ENCODE data around the gene ASPG. TPM values are rescaled to one million over a fixed set of nuclear protein-coding genes. Genes with fewer than 3 reads are reported as not detected.

ASPG gene
- total RNA-seq, 3 donors from 2014 or later (not counting 1 experiment from before 2014, with no cell fraction given), result not detected

DNA sequence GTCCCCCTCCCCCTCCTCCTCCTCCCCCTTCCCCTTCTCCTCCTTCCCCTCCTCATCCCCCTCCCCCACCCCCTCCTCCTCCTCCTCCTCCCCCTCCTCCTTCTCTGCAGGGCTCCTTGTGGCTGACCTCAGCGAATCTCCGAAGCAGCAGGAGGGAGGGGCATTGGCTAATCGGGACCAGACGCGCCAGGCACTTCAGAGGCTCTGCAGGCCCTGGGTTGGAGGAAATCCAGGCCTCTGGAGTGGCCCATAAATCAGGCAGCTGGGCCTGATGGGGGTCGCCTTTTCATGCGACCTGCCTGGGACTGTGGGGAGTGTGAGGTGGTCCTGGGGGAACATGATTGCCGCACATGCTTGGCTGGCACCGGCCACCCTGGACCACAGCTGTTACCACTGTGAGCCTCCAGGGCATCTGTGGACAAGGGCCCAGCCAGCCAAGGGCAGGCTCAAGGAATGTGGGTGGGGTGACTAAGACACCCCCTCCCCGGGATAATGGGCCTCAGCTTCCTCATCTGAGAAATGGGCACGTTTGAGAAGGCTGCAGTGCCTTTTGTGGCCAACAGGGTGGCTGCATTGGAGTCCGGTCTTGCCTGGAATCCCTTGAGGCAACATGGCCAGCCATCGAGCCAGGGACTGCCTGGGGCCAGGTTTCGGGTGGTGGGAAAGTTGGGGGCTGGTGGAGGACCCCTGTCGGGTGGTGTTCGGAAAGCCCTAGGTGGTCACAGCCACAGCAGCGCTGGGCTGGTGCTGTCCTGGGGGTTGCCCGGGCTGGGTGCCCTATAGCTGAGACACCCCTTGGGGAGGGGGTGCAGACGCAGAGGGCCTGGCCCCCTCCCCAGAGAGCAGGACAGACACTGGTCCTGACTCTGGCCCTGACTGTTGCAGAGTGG, 64.9 kb downstream of the ASPG start:
- Mint-ChIP-seq H3K9me3 (no peaks in the 10 kb centered on the region), H3K4me1 (no peaks in the 10 kb centered on the region), H3K27ac (no peak overlapping the region), H3K4me3 (no peak overlapping the region), H3K36me3 (no peaks in the 10 kb centered on the region), H3K27me3 (ENCODE audit: low read depth in 2 of 2) (no peaks in the 10 kb centered on the region)
- no peak for DNase-seq
- Histone ChIP-seq H3K27ac (ENCODE audit: low read length) (no peak overlapping the region), H3K27me3 (ENCODE audit: control insufficient read depth, insufficient read depth, low read length) (no peaks in the 10 kb centered on the region), H3K9me3 (ENCODE audit: control insufficient read depth, insufficient read depth, low read length) (no peaks in the 10 kb centered on the region), H3K36me3 (ENCODE audit: control insufficient read depth, insufficient read depth, low read length) (no peaks in the 10 kb centered on the region), H3K4me3 (ENCODE audit: low read length) (no peak overlapping the region), H3K4me1 (ENCODE audit: control insufficient read depth, insufficient read depth, low read length) (no peaks in the 10 kb centered on the region)
- 46% methylated on average over 19 of the region's 19 CpGs for WGBS (ENCODE audit: insufficient coverage)
- intact Hi-C loops (cut with micrococcal nuclease), result no loop called here
- no peak for ATAC-seq
- TF ChIP-seq, protein P1, sequence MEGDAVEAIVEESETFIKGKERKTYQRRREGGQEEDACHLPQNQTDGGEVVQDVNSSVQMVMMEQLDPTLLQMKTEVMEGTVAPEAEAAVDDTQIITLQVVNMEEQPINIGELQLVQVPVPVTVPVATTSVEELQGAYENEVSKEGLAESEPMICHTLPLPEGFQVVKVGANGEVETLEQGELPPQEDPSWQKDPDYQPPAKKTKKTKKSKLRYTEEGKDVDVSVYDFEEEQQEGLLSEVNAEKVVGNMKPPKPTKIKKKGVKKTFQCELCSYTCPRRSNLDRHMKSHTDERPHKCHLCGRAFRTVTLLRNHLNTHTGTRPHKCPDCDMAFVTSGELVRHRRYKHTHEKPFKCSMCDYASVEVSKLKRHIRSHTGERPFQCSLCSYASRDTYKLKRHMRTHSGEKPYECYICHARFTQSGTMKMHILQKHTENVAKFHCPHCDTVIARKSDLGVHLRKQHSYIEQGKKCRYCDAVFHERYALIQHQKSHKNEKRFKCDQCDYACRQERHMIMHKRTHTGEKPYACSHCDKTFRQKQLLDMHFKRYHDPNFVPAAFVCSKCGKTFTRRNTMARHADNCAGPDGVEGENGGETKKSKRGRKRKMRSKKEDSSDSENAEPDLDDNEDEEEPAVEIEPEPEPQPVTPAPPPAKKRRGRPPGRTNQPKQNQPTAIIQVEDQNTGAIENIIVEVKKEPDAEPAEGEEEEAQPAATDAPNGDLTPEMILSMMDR (IDR thresholded peaks at IDR 0.05), result no peak

DNA sequence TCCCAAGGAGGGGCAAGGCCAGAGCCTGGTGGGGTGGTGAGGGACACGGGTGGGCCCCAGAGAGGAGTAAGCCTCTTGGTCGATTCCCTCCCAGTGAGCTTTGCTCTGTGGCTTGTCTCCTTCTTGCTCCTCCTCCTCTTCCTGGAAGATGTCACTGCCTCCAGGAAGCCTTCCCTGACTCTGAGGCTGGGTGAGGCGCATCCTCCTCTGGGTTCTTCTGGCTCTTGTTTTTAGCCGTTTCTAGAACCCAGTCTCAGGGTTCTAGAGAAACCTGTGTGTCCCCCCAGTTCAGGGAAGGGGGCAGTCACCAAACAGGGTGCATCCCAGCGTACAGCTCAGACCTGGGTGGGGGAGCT, 65.5 kb downstream of the ASPG start:
- Mint-ChIP-seq H3K4me3 (no peak overlapping the region), H3K4me1 (no peaks in the 10 kb centered on the region), H3K9me3 (no peaks in the 10 kb centered on the region), H3K36me3 (no peaks in the 10 kb centered on the region), H3K27ac (no peak overlapping the region), H3K27me3 (ENCODE audit: low read depth in 2 of 2) (no peaks in the 10 kb centered on the region)
- ATAC-seq, result no peak
- no peaks in the 10 kb centered on the region for H3K4me1 ChIP-seq (ENCODE audit: control insufficient read depth, insufficient read depth, low read length)
- 76% methylated on average over 5 of the region's 5 CpGs for WGBS (ENCODE audit: insufficient coverage)
- no peaks in the 10 kb centered on the region for H3K36me3 ChIP-seq (ENCODE audit: control insufficient read depth, insufficient read depth, low read length)
- no peak for DNase-seq
- intact Hi-C loops (cut with micrococcal nuclease), result no loop called here
- H3K27ac ChIP-seq (ENCODE audit: low read length), result no peak overlapping the region
- TF ChIP-seq, protein P1 (IDR thresholded peaks at IDR 0.05), result no peak
- no peaks in the 10 kb centered on the region for H3K27me3 ChIP-seq (ENCODE audit: control insufficient read depth, insufficient read depth, low read length)
- no peaks in the 10 kb centered on the region for H3K9me3 ChIP-seq (ENCODE audit: control insufficient read depth, insufficient read depth, low read length)
- H3K4me3 ChIP-seq (ENCODE audit: low read length), result no peak overlapping the region

- H3K27ac ChIP-seq (ENCODE audit: low read length), result no peak overlapping the region
- Mint-ChIP-seq H3K4me1 (no peaks in the 10 kb centered on the region), H3K9me3 (no peaks in the 10 kb centered on the region), H3K27ac (no peak overlapping the region), H3K4me3 (no peak overlapping the region), H3K36me3 (no peaks in the 10 kb centered on the region), H3K27me3 (ENCODE audit: low read depth in 2 of 2) (no peaks in the 10 kb centered on the region)
- no peaks in the 10 kb centered on the region for H3K36me3 ChIP-seq (ENCODE audit: control insufficient read depth, insufficient read depth, low read length)
- 92% methylated on average over 34 of the region's 34 CpGs for WGBS (ENCODE audit: insufficient coverage)
- no peaks in the 10 kb centered on the region for H3K9me3 ChIP-seq (ENCODE audit: control insufficient read depth, insufficient read depth, low read length)
- no peak for ATAC-seq
- H3K4me1 ChIP-seq (ENCODE audit: control insufficient read depth, insufficient read depth, low read length), result no peaks in the 10 kb centered on the region
- intact Hi-C loops (cut with micrococcal nuclease), result no loop called here
- H3K27me3 ChIP-seq (ENCODE audit: control insufficient read depth, insufficient read depth, low read length), result no peaks in the 10 kb centered on the region
- TF ChIP-seq, protein P1 (IDR thresholded peaks at IDR 0.05), result no peak
- no peak overlapping the region for H3K4me3 ChIP-seq (ENCODE audit: low read length)
- no peak for DNase-seq
These were observed 66.2 kb downstream of the ASPG start for GRCh38 chr14:104151566-104152245.
